ENCODE results near the gene TMEM11. TPM values are rescaled to one million over a fixed set of nuclear protein-coding genes. Genes with fewer than 3 reads are reported as not detected.

TMEM11 gene
- total RNA-seq, 3 donors from 2014 or later, result 28.1 to 34.1 (median 33.1) TPM

DNA sequence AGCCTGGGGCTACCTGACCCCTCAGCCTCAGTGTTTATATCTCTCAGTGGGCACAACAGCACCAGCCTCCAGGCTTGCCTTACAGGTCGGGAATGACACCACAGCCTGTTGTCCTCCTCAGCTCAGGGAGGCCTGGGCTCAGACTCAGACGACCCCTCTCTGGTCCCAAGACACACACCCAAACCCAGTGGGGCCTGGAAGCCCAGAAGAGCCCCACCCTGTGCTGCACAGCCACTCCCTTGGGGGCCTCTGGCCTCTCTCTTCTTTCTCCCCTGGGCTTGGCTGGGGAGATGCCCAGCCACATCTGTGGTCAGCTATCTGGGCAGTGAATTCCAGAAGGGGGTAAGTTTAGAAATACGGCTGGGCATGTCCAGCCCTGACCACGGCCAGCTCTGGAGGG lies 36.9 kb upstream of the TMEM11 start:
- peaks cover 5 to 10% of the 10 kb centered on the region in 2 donors for H3K4me1 ChIP-seq
- no peaks in the 10 kb centered on the region for H3K27me3 ChIP-seq
- no peaks in the 10 kb centered on the region for H3K9me3 ChIP-seq
- TF ChIP-seq, protein P1, sequence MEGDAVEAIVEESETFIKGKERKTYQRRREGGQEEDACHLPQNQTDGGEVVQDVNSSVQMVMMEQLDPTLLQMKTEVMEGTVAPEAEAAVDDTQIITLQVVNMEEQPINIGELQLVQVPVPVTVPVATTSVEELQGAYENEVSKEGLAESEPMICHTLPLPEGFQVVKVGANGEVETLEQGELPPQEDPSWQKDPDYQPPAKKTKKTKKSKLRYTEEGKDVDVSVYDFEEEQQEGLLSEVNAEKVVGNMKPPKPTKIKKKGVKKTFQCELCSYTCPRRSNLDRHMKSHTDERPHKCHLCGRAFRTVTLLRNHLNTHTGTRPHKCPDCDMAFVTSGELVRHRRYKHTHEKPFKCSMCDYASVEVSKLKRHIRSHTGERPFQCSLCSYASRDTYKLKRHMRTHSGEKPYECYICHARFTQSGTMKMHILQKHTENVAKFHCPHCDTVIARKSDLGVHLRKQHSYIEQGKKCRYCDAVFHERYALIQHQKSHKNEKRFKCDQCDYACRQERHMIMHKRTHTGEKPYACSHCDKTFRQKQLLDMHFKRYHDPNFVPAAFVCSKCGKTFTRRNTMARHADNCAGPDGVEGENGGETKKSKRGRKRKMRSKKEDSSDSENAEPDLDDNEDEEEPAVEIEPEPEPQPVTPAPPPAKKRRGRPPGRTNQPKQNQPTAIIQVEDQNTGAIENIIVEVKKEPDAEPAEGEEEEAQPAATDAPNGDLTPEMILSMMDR (IDR thresholded peaks at IDR 0.05), result no peak
- no peak for TF ChIP-seq POLR2AphosphoS5 (IDR thresholded peaks at IDR 0.05)
- TF ChIP-seq POLR2A (IDR thresholded peaks at IDR 0.05), result no peak
- H3K36me3 ChIP-seq, result no peaks in the 10 kb centered on the region
- DNase-seq (ENCODE audit: low spot score in 2 of 2), result no peak
- H3K4me3 ChIP-seq, result peak overlapping the region in 1 of 3 donors; percentile 93
- intact Hi-C loops (cut with DNase I; ENCODE audit: low total_unique reads), result no loop called here
- peak overlapping the region; percentile 46 to 58 for H3K27ac ChIP-seq

DNA sequence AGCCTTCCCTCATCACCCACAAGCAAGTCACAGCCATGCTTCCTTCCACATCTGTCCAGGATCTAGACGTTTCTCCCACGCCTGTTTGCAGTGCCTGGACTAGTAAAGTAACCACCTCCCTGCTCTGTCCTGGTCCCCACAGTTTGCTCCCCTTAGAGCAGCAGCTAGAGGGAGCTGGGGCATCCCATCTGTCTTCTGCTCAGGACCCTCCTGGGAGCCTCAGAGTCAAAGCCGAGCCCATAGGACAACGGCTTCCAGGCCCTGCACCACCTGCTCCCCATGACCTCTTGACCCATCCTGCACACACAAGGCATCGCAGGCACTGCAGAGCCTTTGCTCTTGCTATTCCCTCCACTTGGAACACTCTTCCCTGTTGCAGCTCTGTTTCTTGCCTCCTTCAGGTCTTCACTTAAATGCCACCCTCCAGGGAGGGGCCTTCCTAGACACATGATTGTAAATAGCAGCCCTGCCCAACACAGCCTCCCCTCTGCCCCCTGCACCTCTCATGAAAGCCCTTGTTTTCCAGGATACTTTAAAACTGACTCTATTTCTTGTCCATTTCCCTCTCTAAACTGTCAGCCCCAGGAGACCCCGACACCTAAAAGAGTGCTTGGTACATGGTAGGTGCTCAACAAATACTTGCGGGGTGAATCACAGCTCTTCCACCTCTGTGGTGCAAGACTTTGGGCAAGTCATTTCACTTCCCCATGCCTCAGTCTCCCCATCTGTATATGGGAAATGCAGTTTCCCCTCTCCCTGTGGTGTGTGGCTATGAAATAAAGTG lies 36.2 kb upstream of the TMEM11 start:
- Histone ChIP-seq H3K9me3 (no peaks in the 10 kb centered on the region), H3K4me3 (no peak overlapping the region), H3K4me1 (peaks cover 5 to 10% of the 10 kb centered on the region in 2 donors), H3K27me3 (no peaks in the 10 kb centered on the region), H3K36me3 (no peaks in the 10 kb centered on the region), H3K27ac (peak overlapping the region; percentile 46 to 58)
- intact Hi-C loops (cut with DNase I; ENCODE audit: low total_unique reads), result no loop called here
- no peak for TF ChIP-seq POLR2AphosphoS5 (IDR thresholded peaks at IDR 0.05)
- no peak for DNase-seq (ENCODE audit: low spot score in 2 of 2)

DNA sequence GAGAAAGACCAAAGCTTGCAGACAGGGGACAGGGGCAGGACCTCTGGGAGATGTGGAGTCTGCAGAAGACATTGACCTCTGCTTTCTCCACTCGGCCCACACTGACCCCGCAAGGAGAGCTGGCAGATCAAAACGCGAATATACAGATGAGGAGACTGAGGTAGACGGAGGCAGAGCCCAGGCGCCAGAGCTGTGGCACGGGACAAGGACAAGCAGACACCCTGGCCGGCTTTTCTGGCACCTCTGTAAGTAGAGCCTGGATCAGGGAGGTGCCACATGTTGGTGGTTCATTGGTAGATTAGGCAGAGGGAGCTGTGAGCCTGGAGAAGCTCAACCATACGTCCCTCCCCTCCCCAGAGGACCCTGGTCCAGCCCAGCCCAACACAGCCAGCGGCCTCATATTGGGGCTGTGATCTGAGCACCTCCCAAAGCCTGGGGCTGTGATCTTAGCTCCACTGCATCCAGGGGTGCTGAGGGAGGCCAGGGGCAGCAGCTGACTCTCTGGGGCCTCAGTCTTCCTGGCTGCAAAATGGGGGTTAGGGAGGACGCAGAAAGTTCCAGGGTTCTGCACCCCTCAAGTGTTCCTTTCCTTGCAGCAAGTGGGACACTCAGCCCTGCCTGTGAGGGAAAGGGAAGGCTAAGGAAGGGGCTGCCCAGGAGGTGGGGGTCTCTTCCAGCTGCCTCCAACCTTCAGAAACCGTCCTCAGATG lies 35.3 kb upstream of the TMEM11 start:
- intact Hi-C loops (cut with DNase I; ENCODE audit: low total_unique reads), result no loop called here
- Histone ChIP-seq H3K9me3 (no peaks in the 10 kb centered on the region), H3K4me1 (peaks cover 5 to 10% of the 10 kb centered on the region in 2 donors), H3K36me3 (no peaks in the 10 kb centered on the region), H3K27me3 (no peaks in the 10 kb centered on the region), H3K4me3 (no peak overlapping the region), H3K27ac (peak overlapping the region in 1 of 2 donors; percentile 32)
- TF ChIP-seq POLR2A (IDR thresholded peaks at IDR 0.05) (no peak), POLR2AphosphoS5 (IDR thresholded peaks at IDR 0.05) (no peak)
- TF ChIP-seq, protein P1 (IDR thresholded peaks at IDR 0.05), result no peak
- no peak for DNase-seq (ENCODE audit: low spot score in 2 of 2)

DNA sequence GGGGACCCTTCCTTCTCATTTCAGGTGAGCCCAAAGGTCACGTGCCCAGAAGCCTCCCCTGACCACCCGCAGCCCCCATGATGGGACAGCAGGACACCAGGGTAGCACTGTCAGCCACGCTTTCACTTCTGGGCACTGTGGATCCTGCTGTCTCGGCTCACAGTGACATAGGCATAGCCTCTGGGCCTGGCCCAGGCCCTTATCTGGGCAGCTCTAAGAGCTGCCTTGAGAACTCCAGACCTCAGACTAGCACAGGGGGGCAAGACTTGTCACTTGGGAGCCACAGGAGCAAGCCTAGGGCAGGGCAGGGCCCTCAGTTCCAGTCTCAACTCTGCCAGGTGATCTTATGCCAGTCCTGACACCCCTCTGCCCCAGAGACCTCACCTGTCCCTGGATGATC lies 34.5 kb upstream of the TMEM11 start:
- no peak overlapping the region for H3K4me3 ChIP-seq
- no peak for DNase-seq (ENCODE audit: low spot score in 2 of 2)
- H3K9me3 ChIP-seq, result no peaks in the 10 kb centered on the region
- H3K36me3 ChIP-seq, result no peaks in the 10 kb centered on the region
- H3K27ac ChIP-seq, result peak overlapping the region in 1 of 2 donors; percentile 12
- peaks cover under 1 to 10% of the 10 kb centered on the region in 2 donors for H3K4me1 ChIP-seq
- intact Hi-C loops (cut with DNase I; ENCODE audit: low total_unique reads), result no loop called here
- TF ChIP-seq POLR2A (IDR thresholded peaks at IDR 0.05), result no peak
- TF ChIP-seq POLR2AphosphoS5 (IDR thresholded peaks at IDR 0.05), result no peak
- TF ChIP-seq, protein P1 (IDR thresholded peaks at IDR 0.05), result no peak
- H3K27me3 ChIP-seq, result no peaks in the 10 kb centered on the region

DNA sequence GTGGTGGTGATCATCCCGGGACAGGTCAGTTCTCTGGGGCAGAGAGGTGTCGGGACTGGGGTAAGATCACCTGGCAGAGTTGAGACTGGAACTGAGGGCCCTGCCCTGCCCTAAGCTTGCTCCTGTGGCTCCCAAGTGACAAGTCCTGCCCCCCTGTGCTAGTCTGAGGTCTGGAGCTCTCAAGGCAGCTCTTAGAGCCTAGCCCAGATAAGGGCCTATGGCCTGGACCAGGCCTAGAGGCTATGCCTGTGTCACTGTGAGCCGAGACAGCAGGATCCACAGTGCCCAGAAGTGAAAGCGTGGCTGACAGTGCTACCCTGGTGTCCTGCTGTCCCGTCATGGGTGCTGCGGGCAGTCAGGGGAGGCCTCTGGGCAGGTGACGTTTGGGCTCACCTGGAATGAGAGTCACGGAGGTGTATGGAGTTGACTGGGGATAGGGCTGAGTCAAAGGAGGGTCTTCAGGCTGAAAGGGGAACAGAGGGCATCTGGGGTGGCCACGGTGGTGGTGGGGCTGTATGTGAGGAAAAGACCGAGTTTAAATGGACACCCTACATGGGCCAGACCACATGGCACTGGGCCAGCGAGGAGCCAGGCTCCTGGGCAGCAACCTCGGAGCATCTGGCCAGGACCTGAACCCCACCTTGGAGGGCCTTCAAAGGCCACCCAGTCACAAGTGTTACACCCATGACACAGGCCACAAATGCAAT lies 33.7 kb upstream of the TMEM11 start:
- Histone ChIP-seq H3K9me3 (no peaks in the 10 kb centered on the region), H3K36me3 (no peaks in the 10 kb centered on the region), H3K4me1 (peaks cover 0 to 10% of the 10 kb centered on the region in 2 donors), H3K27ac (no peak overlapping the region), H3K27me3 (no peaks in the 10 kb centered on the region), H3K4me3 (no peak overlapping the region)
- TF ChIP-seq POLR2AphosphoS5 (IDR thresholded peaks at IDR 0.05), result no peak
- no peak for TF ChIP-seq POLR2A (IDR thresholded peaks at IDR 0.05)
- TF ChIP-seq, protein P1 (IDR thresholded peaks at IDR 0.05), result no peak
- intact Hi-C loops (cut with DNase I; ENCODE audit: low total_unique reads), result no loop called here
- no peak for DNase-seq (ENCODE audit: low spot score in 2 of 2)
